ENCODE data around the gene FLVCR2.

The FLVCR2 gene

GRCh38 chr14:75553761-75554364, 24.6 kb upstream of the FLVCR2 start:
- no peak for DNase-seq (ENCODE audit: insufficient read length, low spot score)
- no peak for FAIRE-seq

GRCh38 chr14:75554482-75554881, 23.9 kb upstream of the FLVCR2 start:
- no peak for FAIRE-seq
- DNase-seq (ENCODE audit: insufficient read length, low spot score) = no peak

GRCh38 chr14:75558440-75558839, 20.0 kb upstream of the FLVCR2 start:
- no peak for DNase-seq (ENCODE audit: insufficient read length, low spot score)
- FAIRE-seq = no peak

GRCh38 chr14:75559045-75559444, 19.4 kb upstream of the FLVCR2 start:
- DNase-seq (ENCODE audit: insufficient read length, low spot score) (no peak), FAIRE-seq (no peak)

- DNase-seq (ENCODE audit: insufficient read length, low spot score) = no peak
- no peak for FAIRE-seq
These were observed 18.8 kb upstream of the FLVCR2 start for GRCh38 chr14:75559451-75560222.

GRCh38 chr14:75561013-75561432, 17.4 kb upstream of the FLVCR2 start:
- FAIRE-seq = peak; percentile 64
- DNase-seq (ENCODE audit: insufficient read length, low spot score) = no peak

- DNase-seq (ENCODE audit: insufficient read length, low spot score) (no peak), FAIRE-seq (no peak)
These were observed 16.3 kb upstream of the FLVCR2 start for GRCh38 chr14:75562089-75562488.

GRCh38 chr14:75562489-75562888, 15.9 kb upstream of the FLVCR2 start:
- no peak for FAIRE-seq
- DNase-seq (ENCODE audit: insufficient read length, low spot score) = no peak

GRCh38 chr14:75563931-75564330, 14.5 kb upstream of the FLVCR2 start:
- DNase-seq (ENCODE audit: insufficient read length, low spot score) (no peak), FAIRE-seq (no peak)

- no peak for DNase-seq (ENCODE audit: insufficient read length, low spot score)
- FAIRE-seq = no peak
These were observed 13.4 kb upstream of the FLVCR2 start for GRCh38 chr14:75565056-75565455.

GRCh38 chr14:75566321-75566720, 12.1 kb upstream of the FLVCR2 start:
- DNase-seq (ENCODE audit: insufficient read length, low spot score) (no peak), FAIRE-seq (no peak)

GRCh38 chr14:75566752-75567151, 11.7 kb upstream of the FLVCR2 start:
- FAIRE-seq = no peak
- no peak for DNase-seq (ENCODE audit: insufficient read length, low spot score)

GRCh38 chr14:75568140-75568539, 10.3 kb upstream of the FLVCR2 start:
- DNase-seq (ENCODE audit: insufficient read length, low spot score) (no peak), FAIRE-seq (no peak)

GRCh38 chr14:75568791-75569190, 9.6 kb upstream of the FLVCR2 start:
- peak; percentile 26 for FAIRE-seq
- no peak for DNase-seq (ENCODE audit: insufficient read length, low spot score)

- FAIRE-seq (no peak), DNase-seq (ENCODE audit: insufficient read length, low spot score) (no peak)
These were observed 7.6 kb upstream of the FLVCR2 start for GRCh38 chr14:75570797-75571196.

GRCh38 chr14:75572104-75572503, 6.3 kb upstream of the FLVCR2 start:
- DNase-seq (ENCODE audit: insufficient read length, low spot score) = no peak

GRCh38 chr14:75577090-75577489, 1.3 kb upstream of the FLVCR2 start:
- DNase-seq (ENCODE audit: insufficient read length, low spot score) (no peak), FAIRE-seq (no peak)

More at GRCh38 chr14:75572104-75572503, 6.3 kb upstream of the FLVCR2 start:
- no peak for FAIRE-seq

- DNase-seq (ENCODE audit: insufficient read length, low spot score) = peak; percentile 82
- peak; percentile 95 for FAIRE-seq
These were observed 705 bp upstream of the FLVCR2 start for GRCh38 chr14:75577729-75578101.

GRCh38 chr14:75578786-75579337, 442 bp downstream of the FLVCR2 start:
- FAIRE-seq (no peak), DNase-seq (ENCODE audit: insufficient read length, low spot score) (no peak)

GRCh38 chr14:75579338-75579864, 981 bp downstream of the FLVCR2 start:
- DNase-seq (ENCODE audit: insufficient read length, low spot score) (no peak), FAIRE-seq (no peak)

- FAIRE-seq (no peak), DNase-seq (ENCODE audit: insufficient read length, low spot score) (no peak)
These were observed 1.5 kb downstream of the FLVCR2 start for GRCh38 chr14:75579882-75580281.

GRCh38 chr14:75587388-75587787, 9.0 kb downstream of the FLVCR2 start:
- no peak for DNase-seq (ENCODE audit: insufficient read length, low spot score)
- no peak for FAIRE-seq

All from GM19239 (cell line).